GM21528 (cell line): ENCODE data around the gene VGLL2.

Source experiments
- ATAC-seq: cut with Tn5 transposase; IDR thresholded peaks from one replicate; pipeline ENCODE4 v1.9.1; 2021; ENCODE audit warnings: mild to moderate bottlenecking, moderate library complexity; ENCODE audit not compliant: unreplicated experiment, low FRiP score

VGLL2 gene

DNA sequence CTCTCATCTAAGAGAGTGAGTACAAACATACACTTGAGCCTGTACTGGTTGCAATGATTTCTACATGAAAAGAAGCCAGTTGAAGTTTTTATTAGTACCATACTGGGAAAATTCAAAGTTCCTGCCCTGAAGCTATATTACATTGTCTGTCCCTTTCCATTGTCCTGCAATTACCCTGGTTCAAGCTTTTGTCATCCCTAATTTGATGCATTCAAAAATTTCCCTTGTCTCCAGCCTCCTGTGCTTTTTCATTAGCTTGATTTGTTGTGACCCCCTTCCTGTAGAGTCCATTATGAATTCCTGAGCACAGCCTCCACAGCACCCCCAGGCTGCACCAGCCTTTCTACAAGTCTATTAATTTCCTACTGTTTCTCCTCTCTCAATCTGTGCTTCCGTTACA lies 46.4 kb downstream of the VGLL2 start:
- ATAC-seq: no peak

GRCh38 chr6:117317261-117317660 lies 51.9 kb downstream of the VGLL2 start:
- no peak for ATAC-seq
